A549 treated with CpdA at 1 μM for 4 hours (cell line): ENCODE data around the gene CPM. TPM values are rescaled to one million over a fixed set of nuclear protein-coding genes. Genes with fewer than 3 reads are reported as not detected.

Source experiments
- total RNA-seq: library from RNA; stranded (reverse); fragments of 200-300 nt; extraction: Qiagen RNA extraction; gene quantifications from 5 replicates; pipeline ENCODE4 v1.2.3, GENCODE V29; 2022; ENCODE audit warnings: low read depth

Gene CPM
- total RNA-seq: 6.5 to 9.3 TPM (median 7.9 TPM) in 5 replicates

GRCh38 chr12:68932961-68933893, at the start of gene CPM:
TSS of gene CPM (minus strand) at chr12:68933171. CDS start at chr12:68932837, 334 bp downstream.

GRCh38 chr12:68807576-68808387, 125.2 kb downstream of the CPM start, which contains the start of gene MDM2:
TSS of gene MDM2 (plus strand) at chr12:68808177. CDS start at chr12:68808478, 301 bp downstream.

Other genes with a start within 250 kb of the CPM start
- gene NUP107, start 246.2 kb downstream of the CPM start, total RNA-seq: 58.8 to 80.5 TPM (median 70.6 TPM) in 5 replicates
- gene SLC35E3, start 187.0 kb downstream of the CPM start, total RNA-seq: 5.7 to 17.1 TPM (median 13.2 TPM) in 5 replicates
- gene MDM2, start 125.0 kb downstream of the CPM start, total RNA-seq: 43.5 to 73.2 TPM (median 52.7 TPM) in 5 replicates